Measurements from ENCODE around the gene PCCA.
A peak's percentile ranks its signal among the peaks of the same experiment; 100 is the strongest.
"Not testable (repeated sequence)": the region's sequence is repeated elsewhere in the genome, so short reads cannot be mapped to it uniquely, and the experiment has no call there.

PCCA gene

DNA sequence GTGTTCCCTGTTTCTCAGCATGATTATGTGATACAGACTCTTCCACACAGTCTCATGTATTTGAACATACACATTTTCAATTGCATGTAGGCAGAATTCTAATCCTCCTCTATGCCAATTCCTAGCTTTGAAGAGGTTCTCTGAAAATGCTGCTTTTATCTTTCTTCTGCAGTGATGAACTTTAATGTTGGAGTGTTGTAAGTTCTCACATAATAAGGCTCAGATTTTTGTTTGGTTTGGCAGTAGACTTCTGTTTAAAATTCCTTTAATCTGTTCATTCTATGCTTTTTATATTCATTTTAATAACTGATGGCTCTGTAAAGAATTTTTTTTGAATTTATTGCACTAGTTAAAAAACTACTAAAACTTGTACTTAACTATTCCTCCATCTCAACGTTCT lies 273.9 kb downstream of the PCCA start:
- DNase-seq (ENCODE audit: low read depth) = no peak

DNA sequence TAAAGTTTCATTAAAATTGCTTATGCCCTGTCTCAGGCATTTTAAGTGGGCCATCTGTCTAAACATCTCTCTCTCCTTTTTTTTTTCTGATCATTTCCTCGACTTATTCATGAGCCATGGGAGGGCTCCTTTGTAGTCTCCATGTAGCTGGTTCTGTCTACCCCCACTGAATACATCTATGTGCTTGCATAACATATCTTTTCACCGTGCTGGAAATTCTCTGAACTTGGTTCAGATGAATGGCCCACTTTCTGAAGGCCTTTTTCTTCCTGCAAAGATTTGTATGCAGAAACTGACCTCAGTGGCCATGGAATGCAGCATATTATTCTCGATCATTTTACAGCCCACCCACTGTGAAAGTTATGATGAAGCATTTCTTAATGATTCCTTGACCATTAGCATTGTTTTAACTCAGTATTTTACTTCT lies 274.4 kb downstream of the PCCA start:
- no peak for DNase-seq (ENCODE audit: low read depth)

DNA sequence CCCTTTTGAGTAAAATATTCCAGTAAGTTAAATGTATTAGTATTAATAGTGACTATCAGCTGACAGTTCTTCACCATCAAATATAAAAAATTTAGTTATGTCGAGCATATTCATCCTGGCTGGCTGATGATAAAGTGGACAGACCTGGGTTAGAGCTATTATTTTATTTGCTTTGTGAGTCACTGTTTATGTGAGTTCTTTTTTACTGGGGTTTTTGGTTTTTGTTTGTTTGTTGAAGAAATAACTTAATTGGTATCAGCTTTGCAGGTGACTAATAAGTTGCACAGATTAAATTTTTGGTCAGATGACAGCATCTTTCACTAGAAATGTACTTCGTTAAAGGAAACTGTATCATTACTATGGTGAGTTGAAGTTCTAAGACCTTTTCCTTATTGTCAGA lies 275.0 kb downstream of the PCCA start:
- DNase-seq (ENCODE audit: low read depth) = no peak

DNA sequence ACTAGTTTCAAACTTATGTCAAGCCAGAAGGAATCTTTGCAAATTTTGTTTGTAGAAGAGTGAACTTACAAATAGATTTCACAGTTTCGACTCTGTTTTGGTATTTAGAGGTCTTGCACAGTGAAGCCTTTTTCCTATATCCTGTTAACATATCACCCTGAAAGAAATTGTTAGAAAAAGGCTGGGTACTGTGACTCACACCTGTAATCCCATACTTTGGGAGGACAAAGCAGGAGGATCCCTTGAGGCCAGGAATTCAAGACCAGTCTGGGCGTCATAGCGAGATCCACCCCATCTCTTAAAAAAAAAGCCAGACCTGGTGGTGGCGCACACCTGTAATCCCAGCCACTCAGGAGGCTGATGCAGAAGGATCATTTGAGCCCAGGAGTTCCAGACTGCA lies 275.7 kb downstream of the PCCA start:
- DNase-seq (ENCODE audit: low read depth) = no peak

DNA sequence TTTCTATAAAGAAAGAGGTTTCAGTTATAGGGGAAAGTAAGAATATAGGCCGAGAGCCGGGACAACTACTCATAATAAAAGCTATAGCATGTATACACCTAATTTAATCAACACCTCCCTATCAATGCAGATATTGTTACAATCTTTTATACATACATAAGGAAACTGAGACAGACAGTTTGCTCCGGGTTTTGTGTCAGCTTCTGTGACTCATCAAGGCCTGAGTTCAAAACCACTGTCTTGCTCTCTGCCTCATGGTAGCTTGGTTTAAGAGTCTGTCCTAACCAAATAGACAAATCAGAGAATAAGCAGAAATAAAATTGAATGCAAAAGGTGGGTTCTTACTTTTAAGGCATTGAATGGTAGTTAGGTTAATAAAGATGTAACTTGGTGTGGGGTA lies 276.8 kb downstream of the PCCA start:
- no peak for DNase-seq (ENCODE audit: low read depth)

DNA sequence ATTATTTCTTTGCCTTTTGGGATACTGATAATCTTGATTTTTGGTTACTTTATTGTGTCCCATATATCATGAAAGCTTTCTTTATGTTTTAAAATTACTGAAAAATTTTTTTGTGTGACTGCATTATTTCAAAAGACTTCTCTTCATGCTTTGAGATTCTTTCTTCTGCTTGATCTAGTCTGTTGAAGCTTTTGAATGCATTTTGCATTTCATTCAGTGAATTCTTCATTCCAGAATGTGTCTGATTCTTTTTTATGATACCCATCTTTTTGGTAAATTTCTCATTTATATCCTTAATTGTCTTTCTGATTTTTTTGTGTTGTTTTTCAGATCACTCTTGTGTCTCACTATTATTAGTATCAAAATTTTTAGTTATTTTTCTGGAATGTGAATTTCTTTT lies 289.6 kb downstream of the PCCA start:
- no peak for DNase-seq (ENCODE audit: low read depth)

DNA sequence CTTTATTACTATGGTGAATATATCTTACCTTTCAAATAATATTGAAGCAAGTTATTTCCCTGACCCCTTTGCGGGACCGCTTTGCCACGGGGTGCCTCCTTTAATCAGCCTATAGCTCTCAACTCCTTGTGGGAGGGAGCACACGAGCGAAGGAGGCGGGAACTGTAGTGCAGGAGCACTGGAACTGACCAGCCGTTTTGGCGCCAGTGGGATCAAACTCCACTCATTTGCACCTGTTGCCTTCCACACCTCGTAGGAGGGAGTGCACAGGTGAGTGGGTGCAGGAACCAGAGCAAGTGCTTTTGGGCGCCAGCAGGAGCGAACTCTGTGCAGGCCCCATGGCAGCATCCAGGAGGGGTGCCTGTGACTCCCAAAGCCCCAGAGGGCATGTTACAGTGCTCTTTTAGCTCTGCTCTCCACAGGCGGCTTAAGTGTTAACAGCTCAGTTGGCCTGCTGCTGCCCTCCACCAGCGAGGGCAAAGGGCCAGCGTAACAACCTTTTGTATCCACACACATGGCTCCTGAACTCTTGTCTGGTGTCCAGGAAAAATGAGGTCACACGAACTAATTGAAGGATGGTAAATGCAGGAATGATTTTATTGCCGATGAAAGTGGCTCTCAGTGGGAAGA lies 292.8 kb downstream of the PCCA start:
- DNase-seq (ENCODE audit: low read depth) = no peak

DNA sequence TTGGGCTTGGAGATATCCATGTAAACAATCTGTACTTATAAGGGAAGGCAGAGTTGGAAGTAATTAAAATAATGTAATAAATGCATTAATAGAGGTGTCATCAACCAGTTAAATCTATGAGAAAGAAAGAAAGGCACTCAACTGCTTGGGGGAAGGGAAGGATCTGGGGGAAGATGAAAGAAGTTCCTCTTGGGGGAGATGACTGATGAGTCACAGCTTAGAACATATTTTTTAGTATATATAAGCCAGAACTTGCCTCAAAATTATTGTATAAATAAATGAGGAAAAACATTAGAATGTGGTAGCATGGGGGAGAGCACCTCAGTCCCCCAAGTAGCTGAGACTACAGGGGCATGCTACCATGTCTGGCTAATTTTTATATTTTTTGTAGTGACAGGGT lies 293.9 kb downstream of the PCCA start:
- DNase-seq (ENCODE audit: low read depth) = no peak

DNA sequence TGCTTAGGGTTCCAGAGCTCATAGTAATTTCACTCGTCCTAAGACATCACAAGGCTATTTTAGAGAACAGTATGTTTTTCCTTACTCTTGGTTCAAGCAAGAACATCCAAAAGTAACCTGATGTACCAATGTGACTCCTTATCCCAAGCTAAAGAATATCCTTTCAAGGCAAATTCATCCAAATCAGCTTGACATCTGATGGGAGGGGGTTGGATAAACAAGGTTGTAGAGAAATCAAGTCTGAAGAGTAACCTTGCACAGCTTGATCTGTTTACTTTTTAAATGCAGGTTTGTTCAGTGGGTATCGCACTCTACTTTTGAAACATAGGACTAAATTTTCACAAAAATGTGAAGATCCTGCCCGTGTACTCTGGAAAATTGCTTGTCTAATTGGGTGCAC lies 298.5 kb downstream of the PCCA start:
- DNase-seq (ENCODE audit: low read depth) = no peak

DNA sequence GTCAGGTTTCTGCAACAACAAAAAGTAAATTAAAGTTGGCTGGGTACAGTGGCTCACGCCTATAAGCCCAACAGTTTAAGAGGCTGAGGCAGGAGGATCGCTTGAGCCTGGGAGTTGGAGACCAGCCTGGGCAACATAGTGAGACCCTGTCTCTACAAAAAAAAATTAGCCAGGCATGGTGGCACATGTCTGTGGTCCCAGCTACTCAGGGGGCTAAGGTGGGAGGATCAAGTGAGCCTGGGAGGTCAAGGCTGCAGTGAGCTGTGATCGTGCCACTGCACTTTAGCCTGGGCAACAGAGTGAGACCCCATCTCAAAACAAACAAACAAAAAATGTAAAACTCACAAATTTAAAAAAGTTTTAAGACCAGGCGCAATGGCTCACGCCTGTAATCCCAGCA lies 299.3 kb downstream of the PCCA start:
- not testable (repeated sequence) for DNase-seq (ENCODE audit: low read depth)

DNA sequence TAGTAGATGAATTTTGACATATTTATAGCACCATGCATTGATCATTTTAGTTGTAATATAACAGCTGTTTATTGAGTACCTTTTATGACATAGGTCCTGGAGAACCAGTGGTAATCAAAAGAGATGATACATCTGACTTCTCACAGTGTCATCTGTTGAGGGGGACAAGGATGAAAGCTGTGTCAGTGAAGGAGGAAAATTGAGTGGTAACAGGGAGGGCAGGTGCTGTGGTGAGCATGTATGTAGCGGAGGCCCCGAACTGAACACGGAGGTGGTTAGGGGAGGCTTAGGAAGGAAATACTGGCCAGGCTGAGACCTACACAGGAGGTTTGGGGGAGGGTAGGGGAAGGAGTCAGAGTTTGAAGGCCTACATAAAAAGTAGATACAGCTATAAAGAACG lies 300.0 kb downstream of the PCCA start:
- DNase-seq (ENCODE audit: low read depth) = no peak

DNA sequence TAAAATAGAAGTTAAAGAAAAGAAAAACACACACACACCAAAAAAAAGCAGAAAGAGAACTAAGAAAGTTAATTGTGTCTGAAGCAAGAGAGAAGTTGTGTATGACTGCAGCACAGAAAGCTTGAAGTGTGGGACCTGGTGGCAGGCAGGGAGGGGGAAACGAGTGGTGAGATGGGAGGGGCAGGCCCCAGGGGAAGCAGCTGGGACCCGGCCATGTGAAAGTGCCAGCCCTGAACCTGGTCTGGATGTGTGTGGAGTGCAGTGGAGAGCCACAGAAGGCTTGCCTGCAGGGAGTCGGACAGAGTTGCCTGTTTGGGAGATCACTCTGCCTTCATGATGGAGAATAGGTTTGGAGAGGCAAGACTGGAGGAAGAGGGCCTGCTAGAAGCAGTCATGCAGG lies 300.7 kb downstream of the PCCA start:
- no peak for DNase-seq (ENCODE audit: low read depth)

DNA sequence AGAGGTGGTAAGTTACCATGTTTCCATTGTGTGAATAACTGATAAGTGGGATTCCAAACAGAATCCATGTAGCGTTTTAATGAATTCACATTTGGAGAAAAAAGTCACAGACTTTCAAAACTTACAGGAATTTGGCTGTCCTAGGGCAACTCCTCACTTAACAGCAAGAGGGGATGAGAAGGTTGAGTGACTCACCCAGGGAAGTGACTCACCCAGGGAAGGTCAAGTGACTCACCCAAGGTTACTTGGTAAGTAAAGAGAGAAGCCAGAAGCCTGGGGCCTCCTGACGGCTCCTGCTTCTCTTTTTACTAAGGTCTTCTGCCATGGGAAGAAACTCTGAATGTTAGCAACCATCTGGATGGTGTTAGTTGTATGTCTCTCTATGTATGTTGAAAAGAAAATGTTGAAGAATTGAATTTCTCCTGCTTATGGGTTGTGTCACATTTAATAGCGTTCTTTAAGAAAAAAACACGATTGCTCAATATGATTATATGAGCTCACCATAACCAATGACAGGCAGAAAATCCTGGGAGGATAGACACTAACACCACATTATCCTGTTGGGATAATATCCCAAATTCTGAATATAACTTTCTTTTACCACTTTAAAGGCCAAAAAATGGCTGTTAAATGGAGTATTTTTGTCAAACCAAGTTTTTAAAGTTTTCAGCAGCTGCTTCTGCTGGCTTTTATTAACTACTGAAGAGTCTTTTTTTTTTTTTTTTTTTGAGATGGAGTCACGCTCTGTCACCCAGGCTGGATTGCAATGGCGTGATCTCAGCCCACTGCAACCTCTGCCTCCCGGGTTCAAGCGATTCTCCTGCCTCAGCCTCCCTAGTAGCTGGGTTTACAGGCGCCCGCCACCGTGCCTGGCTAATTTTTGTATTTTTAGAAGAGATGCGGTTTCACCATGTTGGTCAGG lies 304.1 kb downstream of the PCCA start:
- peak; percentile 32 for DNase-seq (ENCODE audit: low read depth)

DNA sequence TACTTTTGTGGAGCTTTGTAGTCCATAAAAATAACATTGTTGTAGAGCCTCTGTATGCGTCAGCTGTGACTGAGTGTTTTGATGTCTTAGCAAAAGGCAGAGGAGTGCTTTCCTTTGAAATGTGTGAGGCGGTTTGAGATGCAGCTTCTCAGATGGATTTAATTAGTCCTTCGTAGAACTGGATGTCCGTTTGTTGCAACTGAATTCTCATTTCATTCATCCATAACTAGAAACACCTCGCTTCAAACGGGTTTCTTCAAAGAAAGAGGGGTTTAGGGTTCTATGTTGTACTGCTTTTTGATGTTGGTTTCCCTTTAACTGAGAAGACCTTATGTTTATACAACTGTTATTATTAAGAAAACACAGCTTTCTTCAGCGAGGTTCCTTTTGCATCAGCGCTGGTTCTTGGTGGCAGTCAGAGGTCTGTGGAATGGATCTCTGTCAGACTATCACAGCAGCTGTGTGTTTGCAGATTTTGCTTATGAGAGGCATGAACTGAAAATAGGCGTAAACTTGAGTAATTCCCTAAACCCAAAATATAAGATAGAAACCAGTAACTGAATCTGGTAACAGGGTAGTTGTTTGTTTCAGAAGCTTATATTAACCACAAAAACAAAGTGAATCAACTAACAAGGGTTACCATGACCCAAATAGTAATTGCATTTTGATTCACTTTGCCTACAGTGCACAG lies 305.3 kb downstream of the PCCA start:
- no peak for DNase-seq (ENCODE audit: low read depth)

DNA sequence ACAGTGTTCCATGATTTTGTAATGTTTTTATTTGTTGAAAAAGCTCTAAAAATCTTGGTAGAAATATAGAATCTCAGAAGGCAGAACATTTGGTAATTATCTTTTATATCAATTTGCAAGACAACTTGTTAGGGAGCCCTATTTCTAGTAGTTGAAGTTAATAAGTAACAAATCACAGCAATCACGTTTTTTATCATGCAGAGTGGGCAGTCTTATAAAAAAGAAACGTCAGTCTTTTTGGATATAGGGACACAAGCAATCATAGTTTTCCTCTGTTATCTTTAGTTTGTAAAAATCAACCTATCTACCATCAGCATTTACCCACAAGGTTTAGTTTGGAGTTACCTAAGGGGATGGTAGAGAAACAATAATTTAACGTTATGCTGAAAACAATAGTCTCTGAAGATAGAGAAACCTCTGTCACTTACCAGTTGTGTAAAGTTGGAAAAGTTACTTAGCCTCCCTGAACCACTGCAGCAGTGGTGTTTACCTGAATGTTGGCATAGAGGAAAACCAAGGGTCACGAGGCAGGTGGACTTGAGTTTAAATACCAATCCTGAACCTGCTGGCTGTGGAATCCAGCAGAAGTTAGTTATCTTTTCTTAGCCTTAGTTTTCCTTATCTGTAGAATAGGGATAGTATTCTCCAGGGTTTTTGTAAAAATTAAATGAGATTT lies 306.9 kb downstream of the PCCA start:
- no peak for DNase-seq (ENCODE audit: low read depth)

DNA sequence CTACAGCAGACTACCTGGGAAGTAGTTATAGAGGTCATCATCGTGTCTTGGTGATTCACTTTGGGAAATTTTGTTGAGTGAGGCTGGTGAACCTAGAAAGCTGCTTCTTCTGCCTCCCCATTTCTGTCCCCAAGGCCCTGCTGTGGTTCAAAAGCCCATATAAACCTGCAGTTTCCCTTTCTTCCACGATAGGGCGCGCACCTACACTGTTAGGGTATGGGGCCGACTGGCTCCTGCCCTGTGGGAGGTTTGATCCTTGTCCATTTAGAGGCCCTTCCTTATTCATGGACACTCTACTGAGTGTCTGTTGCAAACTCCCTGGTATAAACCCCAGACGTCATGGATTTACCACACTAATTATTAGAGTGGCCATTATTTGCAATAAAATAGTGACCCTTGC lies 307.9 kb downstream of the PCCA start:
- DNase-seq (ENCODE audit: low read depth) = no peak

DNA sequence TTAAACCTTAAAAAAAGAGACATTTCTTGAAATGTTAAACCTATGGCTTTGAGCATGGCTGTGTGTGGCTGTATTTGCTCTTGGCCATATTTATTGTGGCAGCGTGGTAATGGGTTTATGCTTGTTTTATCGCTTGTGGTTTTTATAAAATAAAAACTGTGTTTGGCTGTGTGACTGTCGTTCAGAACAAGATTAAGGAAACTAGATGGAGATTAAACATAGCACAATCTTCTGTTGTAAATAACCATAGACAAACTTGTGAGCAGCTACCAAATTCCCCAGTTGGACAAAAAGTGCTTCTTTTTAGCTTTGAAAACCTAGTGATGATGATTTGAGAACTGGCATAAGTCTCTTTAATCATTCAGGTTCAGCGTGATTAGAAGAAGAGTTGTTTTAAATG lies 308.7 kb downstream of the PCCA start:
- no peak for DNase-seq (ENCODE audit: low read depth)

DNA sequence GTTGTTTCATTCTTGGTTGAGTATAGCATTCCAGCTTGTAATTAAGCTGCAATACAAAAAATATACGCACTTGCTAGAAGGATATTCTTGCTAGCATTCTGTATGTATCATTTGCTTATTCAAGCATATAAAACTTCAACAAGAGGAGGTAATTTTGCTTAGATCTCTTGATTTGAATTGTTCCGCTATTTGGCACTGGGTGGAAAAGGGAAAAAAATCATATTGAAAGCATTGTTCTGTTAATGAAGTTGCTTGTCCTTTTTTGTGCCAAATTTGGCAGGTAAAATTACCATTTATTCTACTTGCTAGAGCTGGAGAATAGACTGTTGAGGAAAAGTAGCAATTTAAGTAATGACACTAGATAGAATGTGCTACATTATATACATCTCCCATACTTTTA lies 309.5 kb downstream of the PCCA start:
- no peak for DNase-seq (ENCODE audit: low read depth)

DNA sequence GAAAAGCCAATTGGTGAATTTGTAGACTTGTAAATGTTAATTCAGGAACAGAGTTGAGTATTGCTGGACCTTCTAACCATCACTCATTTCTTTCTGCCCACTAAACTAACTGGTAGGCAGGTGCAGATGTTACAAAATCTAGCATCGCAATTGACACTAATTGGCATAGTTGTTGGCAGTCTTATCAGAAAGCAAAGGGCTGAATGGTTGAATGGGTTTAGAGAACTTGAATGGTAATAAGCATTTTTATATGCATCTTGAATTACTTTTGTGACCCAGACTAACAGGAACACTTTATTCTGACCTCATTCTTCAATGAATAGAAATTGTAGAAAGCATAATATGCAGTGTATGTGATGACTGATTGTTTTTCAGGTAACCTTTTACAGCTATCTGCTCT lies 310.6 kb downstream of the PCCA start:
- no peak for DNase-seq (ENCODE audit: low read depth)

DNA sequence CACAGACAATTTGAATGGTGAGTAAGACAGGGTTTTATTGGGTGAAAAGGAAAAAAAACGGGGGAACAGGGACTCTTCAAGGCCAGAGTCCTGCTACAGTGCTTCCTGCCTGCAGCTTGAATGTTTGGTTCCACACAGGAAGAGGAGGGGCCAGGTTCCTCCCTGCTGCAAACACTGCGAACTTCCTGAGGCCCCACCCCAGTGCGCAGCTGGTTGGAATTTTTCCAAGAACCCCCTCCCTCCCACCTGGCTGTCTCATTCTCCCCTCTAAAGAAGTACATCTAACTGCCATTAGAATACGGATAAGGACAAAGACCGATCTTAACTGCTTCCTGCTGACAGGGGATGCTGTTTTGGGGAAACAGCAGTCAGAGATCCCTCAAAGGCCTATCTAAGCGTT lies 314.8 kb downstream of the PCCA start:
- no peak for DNase-seq (ENCODE audit: low read depth)

DNA sequence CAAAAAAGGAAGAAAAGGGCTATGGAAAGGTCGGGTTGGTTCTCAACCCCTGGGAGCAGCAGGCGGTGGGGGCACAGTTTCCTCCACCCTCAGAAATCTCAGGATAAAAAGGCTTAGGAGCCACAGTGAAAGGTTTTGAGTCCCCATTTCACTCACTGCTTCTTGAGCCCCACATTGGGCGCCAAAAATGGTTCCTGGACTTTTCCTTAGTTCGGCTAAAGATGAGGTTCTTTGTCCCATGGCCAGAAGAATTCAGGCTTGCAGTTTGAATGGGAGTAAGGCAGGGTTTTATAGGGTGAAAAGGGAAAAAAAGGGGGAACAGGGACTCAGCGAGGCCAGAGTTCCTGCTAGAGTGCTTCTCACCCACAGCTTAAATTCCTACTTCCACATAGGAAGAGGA lies 320.2 kb downstream of the PCCA start:
- no peak for DNase-seq (ENCODE audit: low read depth)

DNA sequence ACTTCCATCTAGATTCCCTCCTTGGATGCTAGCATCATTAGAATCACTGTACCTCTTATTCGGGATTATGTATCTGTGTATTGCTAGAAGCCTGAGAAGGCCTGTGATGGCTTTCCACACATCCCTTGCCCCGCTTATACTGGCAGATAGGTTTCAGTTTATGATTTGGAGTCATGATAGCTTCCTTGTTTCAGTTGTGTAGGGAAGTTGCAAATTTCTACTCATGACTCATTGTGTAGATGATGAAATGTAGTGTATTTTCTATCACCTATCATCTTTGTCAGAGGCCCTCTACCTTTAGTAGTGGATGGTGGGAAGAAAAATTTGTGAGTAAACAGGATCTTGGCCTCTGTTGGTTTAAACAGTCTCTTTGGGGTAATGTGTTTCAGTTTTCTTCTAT lies 334.5 kb downstream of the PCCA start:
- no peak for DNase-seq (ENCODE audit: low read depth)

DNA sequence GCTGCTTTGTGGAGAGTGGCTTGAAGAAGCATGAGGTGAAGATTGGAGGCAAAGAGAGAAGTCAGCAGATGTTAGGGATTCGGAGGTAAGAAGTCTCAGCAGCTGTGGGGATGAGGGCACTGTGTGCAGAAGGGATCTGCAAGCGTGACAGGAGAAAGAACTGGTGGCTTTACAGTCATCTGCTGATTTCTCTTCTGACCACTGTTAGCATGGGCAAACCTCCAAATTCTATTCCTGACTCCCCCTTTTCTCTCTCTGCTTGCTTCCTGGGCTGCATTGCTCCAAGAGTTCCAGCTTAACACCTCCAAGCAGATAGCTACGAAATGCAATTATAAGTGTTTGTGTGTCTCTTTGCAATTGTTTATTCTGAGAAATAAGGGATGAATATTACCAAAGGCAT lies 340.1 kb downstream of the PCCA start:
- DNase-seq (ENCODE audit: low read depth) = no peak

All from stimulated activated CD8-positive, alpha-beta memory T cell treated with anti-CD3 and anti-CD28 coated beads, Interleukin-12 subunit alpha, Interleukin-12 subunit beta, amount 100 ng/mL, for 4 hours (primary cell).